ENCODE results near the gene CYP3A5.
"Not testable (repeated sequence)": the region's sequence is repeated elsewhere in the genome, so short reads cannot be mapped to it uniquely, and the experiment has no call there.

Gene CYP3A5

GRCh38 chr7:99637414-99637813 lies 42.4 kb downstream of the CYP3A5 start:
- not testable (repeated sequence) for DNase-seq

GRCh38 chr7:99631295-99632109 lies 48.3 kb downstream of the CYP3A5 start:
- peak in 1 of 2 experiments; percentile 6 for DNase-seq

DNA sequence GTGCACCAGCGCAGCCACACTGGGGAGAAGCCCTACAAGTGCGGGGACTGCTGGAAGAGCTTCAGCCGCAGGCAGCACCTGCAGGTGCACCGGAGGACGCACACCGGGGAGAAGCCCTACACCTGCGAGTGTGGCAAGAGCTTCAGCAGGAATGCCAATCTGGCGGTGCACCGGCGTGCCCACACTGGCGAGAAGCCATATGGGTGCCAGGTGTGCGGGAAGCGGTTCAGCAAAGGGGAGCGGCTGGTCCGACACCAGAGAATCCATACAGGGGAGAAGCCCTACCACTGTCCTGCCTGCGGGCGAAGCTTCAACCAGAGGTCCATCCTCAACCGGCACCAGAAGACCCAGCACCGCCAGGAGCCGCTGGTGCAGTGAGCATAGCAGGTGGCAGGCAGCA lies 50.2 kb downstream of the CYP3A5 start:
- no peak for DNase-seq

GRCh38 chr7:99628471-99629465 lies 51.0 kb downstream of the CYP3A5 start:
- DNase-seq = no peak

GRCh38 chr7:99627513-99627912 lies 52.3 kb downstream of the CYP3A5 start:
- no peak for DNase-seq

DNA sequence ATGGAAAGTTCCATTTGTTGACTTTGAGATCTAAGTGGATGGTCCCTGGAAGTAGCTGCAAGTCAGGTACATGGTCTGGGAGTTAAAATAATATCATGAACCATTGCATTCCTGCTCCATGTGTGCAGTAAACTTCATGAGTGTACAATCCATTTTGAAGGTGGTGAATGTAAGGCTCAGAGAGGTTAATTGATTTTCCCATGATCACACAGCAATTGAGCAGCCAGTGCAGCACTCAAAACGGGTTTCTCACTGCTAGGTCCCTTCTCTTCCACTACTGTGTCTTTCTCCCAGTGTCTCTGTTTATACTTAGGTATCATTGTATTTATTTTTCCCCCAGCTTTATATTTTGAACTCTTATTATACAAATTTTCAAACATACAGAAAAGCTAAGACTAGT lies 53.1 kb downstream of the CYP3A5 start:
- DNase-seq = no peak

DNA sequence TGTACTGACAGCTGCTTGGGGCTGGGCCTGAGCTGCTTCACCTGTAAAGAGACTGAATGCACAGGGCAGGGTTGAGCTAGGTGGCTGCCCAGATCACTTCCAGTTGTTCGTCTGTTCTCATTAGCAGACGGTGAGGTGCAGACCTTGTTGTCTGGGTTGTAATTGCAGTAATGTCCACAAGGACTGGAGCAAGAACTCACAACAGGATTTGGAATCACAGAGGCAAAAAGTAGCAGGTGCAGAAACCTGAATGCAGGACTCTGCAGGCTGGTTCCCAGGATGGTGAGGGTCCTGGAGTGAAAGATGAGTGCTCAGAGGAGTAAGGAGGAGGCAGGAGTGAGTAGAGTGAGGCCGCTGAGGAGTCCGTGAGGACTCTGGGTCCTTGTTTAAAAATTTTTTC lies 53.8 kb downstream of the CYP3A5 start:
- no peak for DNase-seq

DNA sequence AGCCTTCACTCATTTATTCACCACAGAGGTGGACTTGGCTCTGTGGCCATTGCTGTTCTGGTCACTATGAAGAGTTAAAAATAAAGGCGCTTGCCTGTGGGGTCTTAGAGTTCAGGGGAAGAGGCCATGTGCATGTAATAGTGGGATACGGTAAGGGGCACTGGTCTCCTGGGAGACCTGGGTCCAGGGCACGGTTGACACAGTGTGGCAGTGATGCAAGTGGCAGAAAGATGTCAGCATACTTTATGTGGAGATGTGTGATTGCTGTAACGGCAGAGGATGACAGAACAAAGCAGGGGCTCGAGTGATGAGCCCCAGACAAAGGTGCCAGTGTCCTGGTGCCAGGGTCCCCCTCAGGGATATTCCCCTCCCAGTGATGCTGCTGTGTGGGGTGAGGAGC lies 54.5 kb downstream of the CYP3A5 start:
- no peak for DNase-seq

- DNase-seq = no peak
Observed at GRCh38 chr7:99624484-99624883, 55.3 kb downstream of the CYP3A5 start.

DNA sequence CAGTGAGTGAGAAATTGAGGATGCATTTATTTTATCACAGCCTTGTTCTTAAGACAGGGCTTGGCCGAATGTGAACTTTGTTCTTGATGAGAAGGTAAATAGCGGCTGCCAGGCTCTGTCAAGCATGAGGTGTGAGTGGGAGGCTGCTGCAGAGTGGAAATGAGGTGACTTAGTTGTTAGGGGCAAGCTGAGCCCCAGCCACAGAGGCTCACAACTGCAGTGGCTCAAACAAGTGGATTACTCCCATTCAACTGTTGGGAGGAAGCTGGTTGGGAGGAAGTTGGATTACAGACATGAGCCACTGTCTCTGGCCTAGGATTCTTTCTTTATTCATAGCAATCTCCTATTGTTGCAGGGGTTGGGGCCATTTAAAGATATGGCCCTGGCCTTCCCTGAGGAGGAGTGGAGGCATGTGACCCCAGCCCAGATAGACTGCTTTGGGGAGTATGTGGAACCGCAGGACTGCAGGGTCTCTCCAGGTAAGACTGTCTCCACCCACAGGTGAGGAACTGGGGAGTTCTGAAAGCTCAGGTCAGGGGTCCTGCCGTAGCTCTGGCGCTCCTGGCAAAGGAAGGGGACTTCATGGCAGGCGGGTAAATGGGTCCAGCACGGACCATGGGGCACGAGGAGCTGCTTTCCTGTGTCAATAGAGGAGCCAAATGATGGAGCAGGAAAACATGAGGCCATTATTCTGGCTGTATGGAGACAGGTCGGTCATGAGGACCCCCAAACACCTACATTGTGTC lies 55.9 kb downstream of the CYP3A5 start:
- DNase-seq = no peak

DNA sequence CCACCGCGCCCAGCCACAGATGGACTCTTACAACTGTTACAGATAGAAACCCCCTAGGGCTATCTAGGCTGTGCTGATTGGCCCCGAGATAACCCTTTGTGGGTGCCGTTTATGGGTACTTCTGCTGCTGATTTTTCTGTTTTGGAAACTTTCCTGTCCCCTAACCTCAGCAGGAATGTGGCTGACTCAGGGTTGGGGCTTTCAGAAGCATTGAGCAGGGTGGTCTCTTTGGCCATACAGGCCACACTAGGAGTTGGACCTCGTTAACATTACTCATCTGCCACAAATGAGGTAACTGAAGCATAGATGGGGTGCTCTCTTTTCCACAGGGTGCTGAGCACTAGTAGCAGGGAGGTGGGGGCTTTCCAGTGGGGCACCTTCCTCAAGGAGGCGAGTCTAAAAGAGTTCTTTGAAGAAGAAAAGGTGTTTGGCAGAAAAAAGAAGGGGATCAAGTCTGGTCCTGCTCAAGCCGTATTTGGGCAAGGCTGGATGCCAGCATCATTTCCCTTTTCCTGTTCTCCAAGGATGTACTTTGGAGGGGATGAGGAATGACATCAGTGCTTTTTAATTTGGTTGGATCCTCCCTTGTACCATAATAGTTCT lies 56.6 kb downstream of the CYP3A5 start:
- no peak for DNase-seq

DNA sequence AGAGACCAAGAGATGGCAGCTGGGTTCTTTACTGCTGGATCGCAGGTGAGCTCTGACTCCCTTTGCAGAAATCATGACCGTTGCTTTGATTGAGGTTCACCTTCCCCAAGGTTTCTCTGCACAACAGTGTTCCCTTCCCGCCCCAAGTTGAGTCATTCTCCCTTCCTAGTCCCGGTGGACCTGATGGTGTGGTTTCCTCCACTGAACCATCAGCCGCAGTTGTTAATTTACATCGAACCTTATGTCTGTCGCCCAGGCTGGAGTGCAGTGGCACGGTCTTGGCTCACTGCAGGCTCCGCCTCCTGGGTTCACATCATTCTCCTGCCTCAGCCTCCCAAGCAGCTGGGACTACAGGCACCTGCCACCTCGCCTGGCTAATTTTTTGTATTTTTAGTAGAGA lies 57.2 kb downstream of the CYP3A5 start:
- DNase-seq = no peak

- DNase-seq = no peak
Observed at GRCh38 chr7:99621271-99621670, 58.5 kb downstream of the CYP3A5 start.

- no peak for DNase-seq
Observed at GRCh38 chr7:99619571-99620130, 60.1 kb downstream of the CYP3A5 start.

DNA sequence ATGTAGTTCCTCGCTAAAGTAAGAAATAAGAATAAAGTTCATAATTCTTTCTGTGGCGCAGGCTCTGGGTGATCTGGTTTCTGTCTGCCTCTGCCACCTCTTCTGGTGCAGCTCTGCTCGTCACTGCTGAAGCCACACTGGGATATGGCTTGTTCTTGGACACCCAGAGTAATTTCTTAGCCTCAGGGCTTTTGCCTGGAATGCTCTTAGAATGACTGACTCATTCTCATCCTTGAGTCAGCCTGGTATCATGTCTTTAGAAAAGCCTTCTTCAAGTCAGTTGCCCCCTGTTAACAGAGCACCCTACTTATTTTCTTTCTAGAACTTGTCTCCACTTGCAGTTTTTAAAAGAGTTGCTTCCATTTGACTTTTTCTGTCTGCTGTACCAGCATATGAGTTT lies 61.1 kb downstream of the CYP3A5 start:
- DNase-seq = no peak

GRCh38 chr7:99617192-99617781 lies 62.5 kb downstream of the CYP3A5 start:
- no peak for DNase-seq

- DNase-seq = peak; percentile 95
Observed at GRCh38 chr7:99616359-99617191, 63.2 kb downstream of the CYP3A5 start, which contains the start of gene ZSCAN25. ZSCAN25 (plus strand) TSS chr7:99616946; CDS start chr7:99619607, 2,661 bp downstream.

- DNase-seq = no peak
Observed at GRCh38 chr7:99615989-99616358, 63.8 kb downstream of the CYP3A5 start.

DNA sequence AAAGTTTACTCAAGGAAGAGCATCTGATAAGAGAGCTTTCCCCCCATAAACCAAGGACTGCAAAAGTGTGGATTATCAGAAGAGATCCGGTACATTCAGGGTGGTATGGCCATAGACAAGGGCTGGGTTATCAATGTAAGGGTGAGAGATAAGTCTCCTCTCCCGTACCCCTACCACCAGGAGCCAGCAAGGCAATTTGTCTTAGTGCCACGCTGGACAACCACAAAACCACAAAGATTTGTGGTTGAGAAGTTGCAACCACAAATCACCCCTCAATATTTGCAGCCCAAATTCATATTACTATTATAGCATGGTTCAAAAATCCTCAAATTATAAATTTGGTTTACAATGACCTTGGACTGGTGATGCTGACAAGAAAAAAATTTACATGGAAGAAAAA lies 65.3 kb downstream of the CYP3A5 start:
- DNase-seq = no peak

- no peak for DNase-seq
Observed at GRCh38 chr7:99607548-99607947, 72.2 kb downstream of the CYP3A5 start.

GRCh38 chr7:99606531-99606930 lies 73.3 kb downstream of the CYP3A5 start:
- DNase-seq = no peak

All from NCI-H524 (cell line).